IPS DF 4.7 (cell line): ENCODE measurements around the gene DTNBP1.

Experiments
- DNase-seq: peaks from one replicate; pipeline ENCODE4 v3.0.0-alpha.2; 2013; ENCODE audit warnings: low spot score; ENCODE audit errors: extremely low read depth

DTNBP1 gene

GRCh38 chr6:15534974-15535373 is 127.9 kb downstream of the DTNBP1 start:
- DNase-seq = no peak

- DNase-seq = no peak
Observed at GRCh38 chr6:15533379-15534026, 129.3 kb downstream of the DTNBP1 start.

GRCh38 chr6:15531973-15532372 is 130.9 kb downstream of the DTNBP1 start:
- DNase-seq = no peak

GRCh38 chr6:15530411-15530810 is 132.4 kb downstream of the DTNBP1 start:
- no peak for DNase-seq

- no peak for DNase-seq
Observed at GRCh38 chr6:15528870-15529269, 134.0 kb downstream of the DTNBP1 start.

GRCh38 chr6:15527838-15528617 is 134.8 kb downstream of the DTNBP1 start:
- no peak for DNase-seq

- no peak for DNase-seq
Observed at GRCh38 chr6:15526212-15526701, 136.6 kb downstream of the DTNBP1 start.

GRCh38 chr6:15524861-15525401 is 137.9 kb downstream of the DTNBP1 start:
- no peak for DNase-seq

- no peak for DNase-seq
Observed at GRCh38 chr6:15523679-15524630, 138.9 kb downstream of the DTNBP1 start.

GRCh38 chr6:15522856-15523529 is 139.8 kb downstream of the DTNBP1 start:
- no peak for DNase-seq

- DNase-seq = no peak
Observed at GRCh38 chr6:15522427-15522826, 140.4 kb downstream of the DTNBP1 start.

GRCh38 chr6:15522026-15522425 is 140.8 kb downstream of the DTNBP1 start:
- no peak for DNase-seq

GRCh38 chr6:15521582-15521981 is 141.2 kb downstream of the DTNBP1 start:
- DNase-seq = no peak

GRCh38 chr6:15520626-15521203 is 142.1 kb downstream of the DTNBP1 start:
- no peak for DNase-seq

GRCh38 chr6:15519681-15520080 is 143.1 kb downstream of the DTNBP1 start:
- no peak for DNase-seq

- DNase-seq = no peak
Observed at GRCh38 chr6:15518878-15519277, 143.9 kb downstream of the DTNBP1 start.

GRCh38 chr6:15518057-15518456 is 144.8 kb downstream of the DTNBP1 start:
- DNase-seq = no peak

- no peak for DNase-seq
Observed at GRCh38 chr6:15517600-15517999, 145.2 kb downstream of the DTNBP1 start.

GRCh38 chr6:15516923-15517560 is 145.8 kb downstream of the DTNBP1 start:
- no peak for DNase-seq

- DNase-seq = no peak
Observed at GRCh38 chr6:15516378-15516777, 146.4 kb downstream of the DTNBP1 start.
